GM23248 (cell line): ENCODE measurements around the gene CDCA8. TPM values are rescaled to one million over a fixed set of nuclear protein-coding genes. Genes with fewer than 3 reads are reported as not detected.
A peak's percentile ranks its signal among the peaks of the same experiment; 100 is the strongest.

Source experiments
- DNase-seq: peaks from one replicate; pipeline ENCODE4 v3.0.0-alpha.2; 2015
- H2AFZ ChIP-seq: fragments of 200-600 bp; sonication (generic); 2 replicates; pipeline ENCODE4 v1.6.1; 2016; ENCODE audit warnings: antibody characterized with exemption
- H3F3A ChIP-seq: fragments of 200-600 bp; sonication (generic); 2 replicates; pipeline ENCODE4 v1.6.1; 2016; ENCODE audit warnings: mild to moderate bottlenecking, antibody characterized with exemption, mixed run types; ENCODE audit not compliant: insufficient read depth
- H3K27ac ChIP-seq: fragments of 200-600 bp; sonication (generic); 2 replicates; pipeline ENCODE4 v1.5.1; 2016; ENCODE audit warnings: mild to moderate bottlenecking
- H3K27me3 ChIP-seq: fragments of 200-600 bp; sonication (generic); replicated peaks from 2 replicates; pipeline ENCODE4 v1.6.1; 2016; ENCODE audit warnings: mild to moderate bottlenecking; ENCODE audit not compliant: insufficient read depth
- H3K36me3 ChIP-seq: fragments of 200-600 bp; sonication (generic); 2 replicates; pipeline ENCODE4 v1.6.1; 2016; ENCODE audit warnings: low read depth, mild to moderate bottlenecking
- H3K4me1 ChIP-seq: fragments of 200-600 bp; sonication (generic); 2 replicates; pipeline ENCODE4 v1.6.1; 2016; ENCODE audit warnings: mild to moderate bottlenecking; ENCODE audit not compliant: insufficient read depth
- H3K4me2 ChIP-seq: fragments of 200-600 bp; sonication (generic); one replicate; pipeline ENCODE4 v1.6.1; 2016; ENCODE audit warnings: mild to moderate bottlenecking; ENCODE audit not compliant: unreplicated experiment
- H3K4me3 ChIP-seq: fragments of 200-600 bp; sonication (generic); 2 replicates; pipeline ENCODE4 v1.5.1; 2016; ENCODE audit warnings: mild to moderate bottlenecking
- H3K79me2 ChIP-seq: fragments of 200-600 bp; sonication (generic); 2 replicates; pipeline ENCODE4 v1.6.1; 2016; ENCODE audit warnings: mild to moderate bottlenecking; ENCODE audit not compliant: insufficient read depth
- H3K9ac ChIP-seq: fragments of 200-600 bp; sonication (generic); 2 replicates; pipeline ENCODE4 v1.6.1; 2016; ENCODE audit warnings: mild to moderate bottlenecking
- H3K9me2 ChIP-seq: fragments of 200-600 bp; sonication (generic); 2 replicates; pipeline ENCODE4 v1.6.1; 2016; ENCODE audit warnings: mixed run types, mild to moderate bottlenecking, moderate library complexity; ENCODE audit not compliant: insufficient read depth
- H3K9me3 ChIP-seq: fragments of 200-600 bp; sonication (generic); one replicate; pipeline ENCODE4 v1.6.1; 2017; ENCODE audit warnings: low read depth
- H4K20me1 ChIP-seq: fragments of 200-600 bp; sonication (generic); 2 replicates; pipeline ENCODE4 v1.6.0; 2016; ENCODE audit not compliant: insufficient read depth
- EZH2 ChIP-seq: fragments of 200-600 bp; sonication (generic); IDR thresholded peaks from 2 replicates; pipeline ENCODE4 v1.6.1; 2018; ENCODE audit warnings: antibody characterized with exemption, mild to moderate bottlenecking; ENCODE audit not compliant: insufficient read depth, poor library complexity, severe bottlenecking
- EZH2phosphoT487 ChIP-seq: fragments of 200-600 bp; sonication (generic); IDR thresholded peaks from 2 replicates; pipeline ENCODE4 v1.6.1; 2018; ENCODE audit warnings: antibody characterized with exemption, moderate library complexity, mild to moderate bottlenecking, low read depth; ENCODE audit not compliant: insufficient read depth
- WGBS, 2 experiments: methylation state at CpG; one replicate each; pipeline ENCODE4 v1.1.6; 2015 to 2017; ENCODE audit warnings: low lambda C conversion rate in 2 of 2, low coverage in 1 of 2; ENCODE audit errors: missing lambda C conversion rate in 2 of 2; 5-methylcytosine and 5-hydroxymethylcytosine counted together
- in situ Hi-C: fragments of 300-500 bp; cut with MboI; formaldehyde crosslinking; loops from 2 replicates; pipeline ENCODE4 v1.15.0; 2020
- polyA plus RNA-seq: library from polyadenylated mRNA; unstranded; fragments of >200 nt; fragmentation: Nextera tagmentation; extraction: Ambion mirVana; gene quantifications from 2 replicates; pipeline ENCODE4 v1.2.1, GENCODE V29; 2016
- total RNA-seq: library from RNA; depleted of rRNA; stranded (reverse); fragments of >200 nt; shearing (Covaris generic); gene quantifications from 2 replicates; pipeline ENCODE4 v1.2.3, GENCODE V29; 2014

CDCA8 gene
- total and polyA plus RNA-seq, 2 experiments from 2014 or later, result 4.4 to 15.4 TPM

GRCh38 chr1:37720231-37721130, 28.2 kb downstream of the CDCA8 start:
- Histone ChIP-seq H2AFZ (no peak overlapping the region), H3K27ac (no peak overlapping the region), H3K4me3 (no peak overlapping the region), H3K4me2 (no peak overlapping the region), H3K79me2 (no peaks in the 10 kb centered on the region), H3K4me1 (no peaks in the 10 kb centered on the region), H3K9ac (no peak overlapping the region), H3K9me2 (no peaks in the 10 kb centered on the region), H3F3A (no peaks in the 10 kb centered on the region), H3K27me3 (no peaks in the 10 kb centered on the region), H3K36me3 (no peaks in the 10 kb centered on the region), H4K20me1 (no peaks in the 10 kb centered on the region), H3K9me3 (no peaks in the 10 kb centered on the region)
- WGBS, 2 experiments, result 74 to 83% methylated on average over 22 of the region's 22 CpGs
- TF ChIP-seq EZH2phosphoT487 (no peak), EZH2 (no peak)
- no peak for DNase-seq
- in situ Hi-C loops, result no loop called here

- no peaks in the 10 kb centered on the region for H3K9me3 ChIP-seq
- H3K27me3 ChIP-seq, result peaks cover 8% of the 10 kb centered on the region; the same call in 1 of the 2 replicates
- no peaks in the 10 kb centered on the region for H3K9me2 ChIP-seq
- H3K79me2 ChIP-seq, result no peaks in the 10 kb centered on the region
- H3K9ac ChIP-seq, result no peak overlapping the region
- H3K4me1 ChIP-seq, result no peaks in the 10 kb centered on the region
- no peaks in the 10 kb centered on the region for H4K20me1 ChIP-seq
- no peaks in the 10 kb centered on the region for H3F3A ChIP-seq
- no peak overlapping the region for H3K4me2 ChIP-seq
- DNase-seq, result peak; percentile 6
- H2AFZ ChIP-seq, result no peak overlapping the region
- no peaks in the 10 kb centered on the region for H3K36me3 ChIP-seq
- WGBS, 2 experiments, result 47 to 58% methylated on average over 19 of the region's 19 CpGs
- H3K4me3 ChIP-seq, result no peak overlapping the region
- in situ Hi-C loops, result no loop called here
- no peak overlapping the region for H3K27ac ChIP-seq
- TF ChIP-seq EZH2phosphoT487, result no peak
Observed at GRCh38 chr1:37721565-37721964, 29.2 kb downstream of the CDCA8 start.

GRCh38 chr1:37722181-37723071, 30.1 kb downstream of the CDCA8 start:
- in situ Hi-C loops, result no loop called here
- Histone ChIP-seq H3K27ac (no peak overlapping the region), H4K20me1 (no peaks in the 10 kb centered on the region), H3F3A (no peaks in the 10 kb centered on the region), H3K36me3 (no peaks in the 10 kb centered on the region), H3K4me2 (no peak overlapping the region), H3K9me2 (no peaks in the 10 kb centered on the region), H3K4me1 (no peaks in the 10 kb centered on the region), H3K27me3 (peaks cover 17% of the 10 kb centered on the region; the same call in 1 of the 2 replicates), H3K9me3 (no peaks in the 10 kb centered on the region), H3K4me3 (no peak overlapping the region), H3K79me2 (no peaks in the 10 kb centered on the region), H2AFZ (no peak overlapping the region), H3K9ac (no peak overlapping the region)
- DNase-seq, result no peak
- TF ChIP-seq EZH2, result no peak
- no peak for TF ChIP-seq EZH2phosphoT487
- WGBS, 2 experiments, result 60 to 66% methylated on average over 14 of the region's 14 CpGs

- Histone ChIP-seq H3K9me2 (no peaks in the 10 kb centered on the region), H3K9me3 (no peaks in the 10 kb centered on the region), H2AFZ (no peak overlapping the region), H3K27me3 (peaks cover 22% of the 10 kb centered on the region), H3K79me2 (no peaks in the 10 kb centered on the region), H3K4me1 (no peaks in the 10 kb centered on the region), H4K20me1 (no peaks in the 10 kb centered on the region), H3K27ac (no peak overlapping the region), H3K4me2 (no peak overlapping the region), H3K9ac (no peak overlapping the region), H3F3A (no peaks in the 10 kb centered on the region), H3K4me3 (no peak overlapping the region), H3K36me3 (no peaks in the 10 kb centered on the region)
- no peak for DNase-seq
- WGBS, 2 experiments, result 69 to 71% methylated on average over 6 of the region's 6 CpGs
- TF ChIP-seq EZH2, result no peak
- TF ChIP-seq EZH2phosphoT487, result no peak
- in situ Hi-C loops, result no loop called here
Observed at GRCh38 chr1:37723072-37723389, 30.7 kb downstream of the CDCA8 start.
